A549 (cell line): ENCODE data around the gene CEACAM5. TPM values are rescaled to one million over a fixed set of nuclear protein-coding genes. Genes with fewer than 3 reads are reported as not detected.

Experiments used
- ATAC-seq, 2 experiments: fragments of 200-7000 bp in 1 of 2; fragments of >200 bp in 1 of 2; cut with Nextera tagmentation in 1 of 2; cut with Tn5 transposase in 1 of 2; 3 replicates each; pipeline versions ENCODE4 v1.8.0 to v1.9.1; 2018 to 2020; ENCODE audit warnings: mild to moderate bottlenecking in 1 of 2, moderate library complexity in 1 of 2
- CTCF ChIA-PET: fragments of 300-600 bp; sonication (Branson Sonifier 250); formaldehyde crosslinking; extraction: SDS; loops from one replicate; lab custom pipeline; 2021; ENCODE audit warnings: antibody characterized with exemption, inconsistent platforms; lab: Yijun Ruan, JAX
- POLR2A ChIA-PET: fragments of 350-600 bp; formaldehyde crosslinking; extraction: SDS; loops from one replicate; lab custom pipeline; 2021; ENCODE audit warnings: antibody characterized with exemption, inconsistent platforms; lab: Yijun Ruan, JAX
- DNase-seq, 2 experiments: peaks; one replicate each; pipeline versions ENCODE4 v3.0.0 to v3.0.0-alpha.2; 2011 to 2016; ENCODE audit warnings: low read depth in 1 of 2, low spot score in 1 of 2
- FAIRE-seq: peaks from 2 replicates; lab custom pipeline; 2011; peaks lifted over from hg19 to GRCh38; lab: Jason Lieb, UNC
- H3K27ac ChIP-seq, 2 experiments: fragments of >200 bp; sonication (Bioruptor Twin); formaldehyde crosslinking; 3 replicates each; pipeline ENCODE4 v1.5.1; 2016 to 2017
- H3K4me1 ChIP-seq: fragments of >200 bp; sonication (Bioruptor Twin); formaldehyde crosslinking; 3 replicates; pipeline ENCODE4 v1.6.1; 2016
- H3K4me2 ChIP-seq: fragments of >200 bp; sonication (Bioruptor Twin); formaldehyde crosslinking; 3 replicates; pipeline ENCODE4 v1.6.1; 2016
- H3K4me3 ChIP-seq: fragments of >200 bp; sonication (Bioruptor Twin); formaldehyde crosslinking; 3 replicates; pipeline ENCODE4 v1.5.1; 2016
- H3K9me3 ChIP-seq: fragments of >200 bp; sonication (Bioruptor Twin); formaldehyde crosslinking; 3 replicates; pipeline ENCODE4 v1.6.1; 2016
- BCL3 ChIP-seq: fragments of >200 bp; sonication (Bioruptor Twin); formaldehyde crosslinking; IDR thresholded peaks from 3 replicates; pipeline ENCODE4 v1.6.1; 2016
- BHLHE40 ChIP-seq: IDR thresholded peaks from 2 replicates; pipeline ENCODE4 v1.6.1; 2012; ENCODE audit warnings: low read depth, low read length, inconsistent platforms
- CBX8 ChIP-seq: fragments of 200-600 bp; sonication (generic); IDR thresholded peaks from 2 replicates; pipeline ENCODE4 v1.6.1; 2016
- CHD2 ChIP-seq: fragments of 150-350 bp; IDR thresholded peaks from 2 replicates; pipeline ENCODE4 v1.6.1; 2014; ENCODE audit warnings: low read length; ENCODE audit not compliant: partially characterized antibody
- CHD4 ChIP-seq: fragments of 200-600 bp; sonication (generic); IDR thresholded peaks from 2 replicates; pipeline ENCODE4 v1.6.1; 2016; ENCODE audit warnings: antibody characterized with exemption, mild to moderate bottlenecking, borderline replicate concordance
- EHF ChIP-seq: fragments of 250-450 bp; sonication (Bioruptor Pico); IDR thresholded peaks from 2 replicates; pipeline ENCODE4 v1.5.0; 2020; ENCODE audit warnings: mild to moderate bottlenecking
- FOXS1 ChIP-seq: fragments of 250-450 bp; sonication (Bioruptor Pico); IDR thresholded peaks from 2 replicates; pipeline ENCODE4 v1.5.0; 2020; ENCODE audit warnings: mild to moderate bottlenecking, moderate library complexity
- GATA3 ChIP-seq: IDR thresholded peaks from 2 replicates; pipeline ENCODE4 v1.6.1; 2012; ENCODE audit warnings: borderline replicate concordance
- HES2 ChIP-seq: fragments of >200 bp; sonication (Bioruptor Twin); formaldehyde crosslinking; IDR thresholded peaks from 2 replicates; pipeline ENCODE4 v1.6.1; 2016
- HEYL ChIP-seq: fragments of 250-450 bp; sonication (Bioruptor Pico); IDR thresholded peaks from 2 replicates; pipeline ENCODE4 v1.8.0; 2021; ENCODE audit warnings: mild to moderate bottlenecking, moderate library complexity
- HOXB5 ChIP-seq: fragments of 250-450 bp; sonication (Bioruptor Pico); IDR thresholded peaks from 2 replicates; pipeline ENCODE4 v1.5.0; 2020; ENCODE audit warnings: mild to moderate bottlenecking, moderate library complexity
- JUNB ChIP-seq: fragments of >200 bp; sonication (Bioruptor Twin); formaldehyde crosslinking; IDR thresholded peaks from 2 replicates; pipeline ENCODE4 v1.6.1; 2016
- MAFK ChIP-seq: fragments of 450-650 bp; IDR thresholded peaks from 2 replicates; pipeline ENCODE4 v1.6.1; 2014; ENCODE audit not compliant: partially characterized antibody
- MAX ChIP-seq: IDR thresholded peaks from 2 replicates; pipeline ENCODE4 v1.6.1; 2012
- MAZ ChIP-seq: fragments of 150-350 bp; IDR thresholded peaks from 2 replicates; pipeline ENCODE4 v1.6.1; 2014; ENCODE audit warnings: antibody characterized with exemption, low read depth, low read length, borderline replicate concordance
- NR3C1 ChIP-seq: fragments of >200 bp; sonication (Bioruptor Twin); formaldehyde crosslinking; IDR thresholded peaks from 3 replicates; pipeline ENCODE4 v1.6.1; 2017
- PBX3 ChIP-seq: IDR thresholded peaks from 2 replicates; pipeline ENCODE4 v1.6.1; 2012
- POLR2A ChIP-seq: IDR thresholded peaks from 2 replicates; pipeline ENCODE4 v1.6.1; 2012; ENCODE audit warnings: mild to moderate bottlenecking, low read length
- POLR2AphosphoS2 ChIP-seq: conservative IDR thresholded peaks from 2 replicates; pipeline ENCODE4 v1.6.1; 2012; ENCODE audit warnings: low read length, improper control_type of control experiment, inconsistent platforms
- REST ChIP-seq: fragments of 200-600 bp; sonication (generic); IDR thresholded peaks from 2 replicates; pipeline ENCODE4 v1.6.1; 2016; ENCODE audit warnings: antibody characterized with exemption, mild to moderate bottlenecking, moderate library complexity
- ZC3H11A ChIP-seq: fragments of 450-650 bp; IDR thresholded peaks from 2 replicates; pipeline ENCODE4 v1.6.1; 2014; ENCODE audit warnings: antibody characterized with exemption, mild to moderate bottlenecking
- ZFP36 ChIP-seq: fragments of 450-650 bp; IDR thresholded peaks from 2 replicates; pipeline ENCODE4 v1.6.1; 2014; ENCODE audit warnings: borderline replicate concordance; ENCODE audit not compliant: partially characterized antibody
- ZSCAN20 ChIP-seq: fragments of 250-450 bp; sonication (Bioruptor Pico); IDR thresholded peaks from 2 replicates; pipeline ENCODE4 v1.8.0; 2022; ENCODE audit warnings: mild to moderate bottlenecking, moderate library complexity
- WGBS: methylation state at CpG from one replicate; pipeline ENCODE4 v1.1.6; 2017; ENCODE audit errors: missing lambda C conversion rate; 5-methylcytosine and 5-hydroxymethylcytosine counted together
- polyA plus RNA-seq, 4 experiments: library from polyadenylated mRNA; depleted of rRNA in 3 of 4; stranded (reverse); fragments of >200 nt; fragmentation: RNase III in 1 of 4; extraction: RNeasy Plus Mini Kit Qiagen cat#74134 plus additional on column Dnase treatment in 1 of 4; gene quantifications; 2 replicates in 3 of 4; 3 replicates in 1 of 4; pipeline ENCODE4 v1.2.3, GENCODE V29; 2011 to 2017
- TF ChIP-seq, protein P1 (sequence below): fragments of >200 bp; sonication (Bioruptor Twin); formaldehyde crosslinking; IDR thresholded peaks from 3 replicates; pipeline ENCODE4 v1.5.1; 2016
- TF ChIP-seq, protein P2 (sequence below): fragments of 250-450 bp; sonication (Bioruptor Pico); IDR thresholded peaks from 2 replicates; pipeline ENCODE4 v1.5.0; 2021; ENCODE audit warnings: mild to moderate bottlenecking, moderate library complexity, borderline replicate concordance

CEACAM5 gene
- polyA plus RNA-seq, 2 of the 4 experiments (the other 2 are of a cell fraction), result 1.3 TPM; not detected in 1

- Histone ChIP-seq H3K4me3 (no peak overlapping the region), H3K4me1 (no peaks in the 10 kb centered on the region), H3K9me3 (no peaks in the 10 kb centered on the region), H3K4me2 (no peak overlapping the region), H3K27ac (no peak overlapping the region)
- FAIRE-seq (peak; percentile 78), ATAC-seq (peak in 1 of 2 experiments; percentile 26; a peak in 2 of 6 replicates), DNase-seq (no peak)
- CTCF ChIA-PET, result interaction anchor here (0.6 to 9.9 kb wide), 11 partner anchors 11 to 156 kb away, joined by 3 to 102 read pairs (median 6); partner anchors contain the start of gene CEACAM6
- POLR2A ChIA-PET, result no interaction called here
- 13% methylated on average over 3 of the region's 3 CpGs for WGBS
- TF ChIP-seq BCL3, result no peak
- no peak for TF ChIP-seq HOXB5 (CRISPR knock-in tag)
- TF ChIP-seq PBX3, result no peak
- no peak for TF ChIP-seq MAZ
- TF ChIP-seq, protein P1, sequence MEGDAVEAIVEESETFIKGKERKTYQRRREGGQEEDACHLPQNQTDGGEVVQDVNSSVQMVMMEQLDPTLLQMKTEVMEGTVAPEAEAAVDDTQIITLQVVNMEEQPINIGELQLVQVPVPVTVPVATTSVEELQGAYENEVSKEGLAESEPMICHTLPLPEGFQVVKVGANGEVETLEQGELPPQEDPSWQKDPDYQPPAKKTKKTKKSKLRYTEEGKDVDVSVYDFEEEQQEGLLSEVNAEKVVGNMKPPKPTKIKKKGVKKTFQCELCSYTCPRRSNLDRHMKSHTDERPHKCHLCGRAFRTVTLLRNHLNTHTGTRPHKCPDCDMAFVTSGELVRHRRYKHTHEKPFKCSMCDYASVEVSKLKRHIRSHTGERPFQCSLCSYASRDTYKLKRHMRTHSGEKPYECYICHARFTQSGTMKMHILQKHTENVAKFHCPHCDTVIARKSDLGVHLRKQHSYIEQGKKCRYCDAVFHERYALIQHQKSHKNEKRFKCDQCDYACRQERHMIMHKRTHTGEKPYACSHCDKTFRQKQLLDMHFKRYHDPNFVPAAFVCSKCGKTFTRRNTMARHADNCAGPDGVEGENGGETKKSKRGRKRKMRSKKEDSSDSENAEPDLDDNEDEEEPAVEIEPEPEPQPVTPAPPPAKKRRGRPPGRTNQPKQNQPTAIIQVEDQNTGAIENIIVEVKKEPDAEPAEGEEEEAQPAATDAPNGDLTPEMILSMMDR, result no peak
- TF ChIP-seq CHD2, result no peak
- TF ChIP-seq, all 56 proteins: peak for 0
These were observed 26.2 kb downstream of the CEACAM5 start for GRCh38 chr19:41734585-41734984.

DNA sequence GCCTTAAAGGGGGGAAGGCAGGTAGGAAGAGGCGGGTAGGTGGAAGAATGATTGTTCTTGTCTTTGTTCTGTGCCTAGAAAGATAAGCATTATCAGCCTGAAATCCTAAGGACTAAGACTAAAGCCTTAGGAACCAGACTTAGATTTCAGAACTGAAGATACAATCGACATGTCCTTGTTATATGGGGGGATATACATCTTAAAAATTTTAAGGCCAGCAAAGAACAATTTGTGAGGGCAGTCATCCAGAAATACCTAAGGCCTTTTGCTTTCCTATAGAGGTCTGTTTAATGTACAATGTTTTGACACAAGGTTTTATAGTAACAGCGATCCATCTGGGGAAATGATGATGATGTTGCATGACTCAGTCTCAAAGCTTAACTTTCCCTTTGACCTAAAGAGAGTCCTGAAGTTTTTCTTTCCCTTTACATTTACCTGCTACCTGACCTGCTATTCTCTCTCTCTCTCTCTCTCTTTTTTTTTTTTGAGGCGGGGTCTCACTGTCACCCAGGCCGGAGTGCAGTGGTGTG lies 26.7 kb downstream of the CEACAM5 start:
- ChIA-PET POLR2A (no interaction called here), CTCF (interaction anchor here (0.6 to 9.9 kb wide), 13 partner anchors 11 to 157 kb away, joined by 3 to 102 read pairs (median 5); partner anchors contain the start of gene CEACAM6)
- no peak for ATAC-seq
- Histone ChIP-seq H3K9me3 (no peaks in the 10 kb centered on the region), H3K27ac (no peak overlapping the region), H3K4me3 (no peak overlapping the region), H3K4me1 (no peaks in the 10 kb centered on the region), H3K4me2 (no peak overlapping the region)
- TF ChIP-seq GATA3 (no peak), CBX8 (no peak), ZC3H11A (no peak), BHLHE40 (no peak), ZSCAN20 (CRISPR knock-in tag) (no peak), NR3C1 (no peak), POLR2AphosphoS2 (no peak), EHF (CRISPR knock-in tag) (no peak), HEYL (CRISPR knock-in tag) (no peak), JUNB (no peak), MAX (no peak), FOXS1 (CRISPR knock-in tag) (no peak), MAFK (no peak), HES2 (no peak), REST (no peak), ZFP36 (no peak), MAZ (no peak), POLR2A (no peak), CHD4 (no peak)
- TF ChIP-seq, protein P2, sequence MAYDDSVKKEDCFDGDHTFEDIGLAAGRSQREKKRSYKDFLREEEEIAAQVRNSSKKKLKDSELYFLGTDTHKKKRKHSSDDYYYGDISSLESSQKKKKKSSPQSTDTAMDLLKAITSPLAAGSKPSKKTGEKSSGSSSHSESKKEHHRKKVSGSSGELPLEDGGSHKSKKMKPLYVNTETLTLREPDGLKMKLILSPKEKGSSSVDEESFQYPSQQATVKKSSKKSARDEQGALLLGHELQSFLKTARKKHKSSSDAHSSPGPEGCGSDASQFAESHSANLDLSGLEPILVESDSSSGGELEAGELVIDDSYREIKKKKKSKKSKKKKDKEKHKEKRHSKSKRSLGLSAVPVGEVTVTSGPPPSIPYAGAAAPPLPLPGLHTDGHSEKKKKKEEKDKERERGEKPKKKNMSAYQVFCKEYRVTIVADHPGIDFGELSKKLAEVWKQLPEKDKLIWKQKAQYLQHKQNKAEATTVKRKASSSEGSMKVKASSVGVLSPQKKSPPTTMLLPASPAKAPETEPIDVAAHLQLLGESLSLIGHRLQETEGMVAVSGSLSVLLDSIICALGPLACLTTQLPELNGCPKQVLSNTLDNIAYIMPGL (CRISPR knock-in tag), result no peak
- WGBS, result 20% methylated on average over 5 of the region's 5 CpGs
- FAIRE-seq, result peak; percentile 98
- no peak for DNase-seq
